Medulla oblongata (tissue), 1 donor: Measurements from ENCODE around the gene PDE9A.

ENCODE experiments used
- DNase-seq: peaks from one replicate; pipeline ENCODE4 v3.0.0-alpha.2; 2015; ENCODE audit errors: extremely low spot score

The PDE9A gene

GRCh38 chr21:42642219-42642745 lies 11.1 kb upstream of the PDE9A start:
- DNase-seq, result no peak

- no peak for DNase-seq
These were observed 8.9 kb upstream of the PDE9A start for GRCh38 chr21:42644223-42645208.

- no peak for DNase-seq
These were observed 8.0 kb upstream of the PDE9A start for GRCh38 chr21:42645211-42646075.

- no peak for DNase-seq
These were observed 7.2 kb upstream of the PDE9A start for GRCh38 chr21:42646076-42646825.

- DNase-seq, result no peak
These were observed 6.6 kb upstream of the PDE9A start for GRCh38 chr21:42646836-42647235.

- no peak for DNase-seq
These were observed 4.8 kb upstream of the PDE9A start for GRCh38 chr21:42648606-42649005.

GRCh38 chr21:42649122-42650032 lies 4.0 kb upstream of the PDE9A start:
- DNase-seq, result no peak

GRCh38 chr21:42650033-42650370 lies 3.4 kb upstream of the PDE9A start:
- DNase-seq, result no peak

- DNase-seq, result no peak
These were observed 2.7 kb upstream of the PDE9A start for GRCh38 chr21:42650441-42651421.

- peak; percentile 35 for DNase-seq
These were observed 1.7 kb upstream of the PDE9A start for GRCh38 chr21:42651515-42652401.

GRCh38 chr21:42652527-42653230 lies 742 bp upstream of the PDE9A start:
- peak; percentile 88 for DNase-seq

GRCh38 chr21:42654179-42654912 lies 925 bp downstream of the PDE9A start:
- no peak for DNase-seq

- no peak for DNase-seq
These were observed 1.7 kb downstream of the PDE9A start for GRCh38 chr21:42654913-42655795.

- DNase-seq, result no peak
These were observed 2.7 kb downstream of the PDE9A start for GRCh38 chr21:42655796-42656770.

- DNase-seq, result no peak
These were observed 3.5 kb downstream of the PDE9A start for GRCh38 chr21:42656872-42657271.
